C4-2B (cell line): ENCODE results near the gene NDOR1.

ENCODE experiments used
- CTCF ChIP-seq: fragments of 450-650 bp; conservative IDR thresholded peaks from 2 replicates; pipeline ENCODE4 v1.5.1; 2017; ENCODE audit warnings: mild to moderate bottlenecking
- ZFX ChIP-seq: fragments of 450-650 bp; IDR thresholded peaks from 2 replicates; pipeline ENCODE4 v1.6.1; 2017

DNA sequence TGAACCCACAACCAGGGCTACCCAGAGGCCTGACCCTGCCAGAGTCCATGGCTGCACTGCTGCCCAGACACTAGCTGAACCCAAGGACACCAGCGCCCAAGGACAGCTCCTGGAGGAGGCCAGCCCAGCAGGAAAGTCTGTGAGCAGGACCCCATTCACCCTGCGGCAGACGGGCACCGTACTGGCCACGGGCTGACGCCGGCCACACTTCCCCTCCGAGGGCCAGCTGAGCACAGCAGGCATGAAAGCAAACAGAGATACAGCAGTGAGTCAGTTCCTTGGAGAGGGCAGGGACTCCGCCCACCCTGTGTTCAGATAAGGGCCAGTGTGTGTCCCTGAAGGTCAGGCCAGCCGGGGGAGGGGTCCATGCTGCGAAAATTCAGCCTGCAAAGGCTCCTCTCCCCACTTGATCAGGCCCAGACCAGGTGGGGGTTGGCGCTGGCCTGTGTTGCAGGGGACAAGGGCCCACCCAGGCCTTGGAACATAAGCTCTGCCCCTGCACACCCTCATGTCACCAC, 13.3 kb downstream of the NDOR1 start:
- TF ChIP-seq CTCF (no peak), ZFX (no peak)
